SJSA1 (cell line): ENCODE data around the gene TNS3. TPM values are rescaled to one million over a fixed set of nuclear protein-coding genes. Genes with fewer than 3 reads are reported as not detected.

Experiments used
- DNase-seq, 2 experiments: peaks; one replicate each; pipeline ENCODE4 v3.0.0-alpha.2; 2015 to 2020; ENCODE audit warnings: low spot score in 2 of 2, low read depth in 1 of 2
- H3K27ac ChIP-seq: fragments of 250-450 bp; sonication (Bioruptor Pico); 2 replicates; pipeline ENCODE4 v1.5.1; 2020; ENCODE audit warnings: mild to moderate bottlenecking, moderate library complexity
- H3K27me3 ChIP-seq: fragments of 250-450 bp; sonication (Bioruptor Pico); replicated peaks from 2 replicates; pipeline ENCODE4 v1.5.1; 2020; ENCODE audit warnings: mild to moderate bottlenecking, moderate library complexity
- H3K36me3 ChIP-seq: fragments of 250-450 bp; sonication (Bioruptor Pico); 2 replicates; pipeline ENCODE4 v1.5.1; 2020; ENCODE audit warnings: mild to moderate bottlenecking
- H3K4me1 ChIP-seq: fragments of 250-450 bp; sonication (Bioruptor Pico); replicated peaks from 2 replicates; pipeline ENCODE4 v1.6.1; 2021; ENCODE audit warnings: mild to moderate bottlenecking
- H3K4me3 ChIP-seq: fragments of 250-450 bp; sonication (Bioruptor Pico); 2 replicates; pipeline ENCODE4 v1.5.1; 2020; ENCODE audit warnings: mild to moderate bottlenecking
- H3K9me3 ChIP-seq: fragments of 250-450 bp; sonication (Bioruptor Pico); replicated peaks from 2 replicates; pipeline ENCODE4 v1.5.1; 2020; ENCODE audit warnings: mild to moderate bottlenecking
- total RNA-seq: library from RNA; depleted of rRNA; stranded (reverse); fragments of >200 nt; shearing (Covaris generic); gene quantifications from 2 replicates; pipeline ENCODE4 v1.2.3, GENCODE V29; 2014

The TNS3 gene
- total RNA-seq, 1 experiment from 2014 or later: 92.5 TPM

- Histone ChIP-seq H3K4me1 (no peaks in the 10 kb centered on the region), H3K9me3 (no peaks in the 10 kb centered on the region), H3K4me3 (no peak overlapping the region), H3K27me3 (no peaks in the 10 kb centered on the region), H3K27ac (no peak overlapping the region), H3K36me3 (no peaks in the 10 kb centered on the region)
- DNase-seq: no peak
Observed at GRCh38 chr7:47244692-47245091, 337.2 kb downstream of the TNS3 start.

GRCh38 chr7:47241112-47242065 lies 340.5 kb downstream of the TNS3 start:
- no peaks in the 10 kb centered on the region for H3K9me3 ChIP-seq
- no peak for DNase-seq
- no peaks in the 10 kb centered on the region for H3K36me3 ChIP-seq

GRCh38 chr7:47239931-47240421 lies 341.9 kb downstream of the TNS3 start:
- no peak for DNase-seq
- Histone ChIP-seq H3K4me1 (no peaks in the 10 kb centered on the region), H3K27me3 (no peaks in the 10 kb centered on the region), H3K36me3 (no peaks in the 10 kb centered on the region), H3K4me3 (no peak overlapping the region), H3K9me3 (no peaks in the 10 kb centered on the region), H3K27ac (no peak overlapping the region)

More at GRCh38 chr7:47241112-47242065, 340.5 kb downstream of the TNS3 start:
- Histone ChIP-seq H3K27me3 (no peaks in the 10 kb centered on the region), H3K27ac (no peak overlapping the region), H3K4me1 (no peaks in the 10 kb centered on the region), H3K4me3 (no peak overlapping the region)

DNA sequence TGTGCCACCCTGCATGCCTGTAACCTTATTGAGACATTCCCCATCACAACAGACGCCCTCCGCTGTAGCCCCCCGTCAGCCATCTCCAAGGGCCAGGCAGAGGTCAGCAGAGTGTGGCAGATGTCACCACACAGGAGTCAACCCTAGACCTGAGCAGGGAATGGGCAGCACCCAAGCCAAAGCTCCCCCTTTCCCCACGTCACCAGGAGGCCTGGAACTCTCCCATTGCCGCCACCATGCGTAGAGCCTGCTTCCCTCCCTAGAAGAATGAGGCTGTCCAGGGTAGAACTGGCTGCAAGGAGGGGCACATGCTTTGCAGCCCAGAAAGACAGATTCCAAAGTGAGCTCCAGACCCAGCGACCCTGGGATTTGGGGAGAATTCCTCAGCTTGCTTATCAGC lies 342.9 kb downstream of the TNS3 start:
- Histone ChIP-seq H3K36me3 (no peaks in the 10 kb centered on the region), H3K27ac (no peak overlapping the region), H3K9me3 (no peaks in the 10 kb centered on the region), H3K4me3 (no peak overlapping the region), H3K27me3 (no peaks in the 10 kb centered on the region), H3K4me1 (no peaks in the 10 kb centered on the region)
- DNase-seq: no peak

DNA sequence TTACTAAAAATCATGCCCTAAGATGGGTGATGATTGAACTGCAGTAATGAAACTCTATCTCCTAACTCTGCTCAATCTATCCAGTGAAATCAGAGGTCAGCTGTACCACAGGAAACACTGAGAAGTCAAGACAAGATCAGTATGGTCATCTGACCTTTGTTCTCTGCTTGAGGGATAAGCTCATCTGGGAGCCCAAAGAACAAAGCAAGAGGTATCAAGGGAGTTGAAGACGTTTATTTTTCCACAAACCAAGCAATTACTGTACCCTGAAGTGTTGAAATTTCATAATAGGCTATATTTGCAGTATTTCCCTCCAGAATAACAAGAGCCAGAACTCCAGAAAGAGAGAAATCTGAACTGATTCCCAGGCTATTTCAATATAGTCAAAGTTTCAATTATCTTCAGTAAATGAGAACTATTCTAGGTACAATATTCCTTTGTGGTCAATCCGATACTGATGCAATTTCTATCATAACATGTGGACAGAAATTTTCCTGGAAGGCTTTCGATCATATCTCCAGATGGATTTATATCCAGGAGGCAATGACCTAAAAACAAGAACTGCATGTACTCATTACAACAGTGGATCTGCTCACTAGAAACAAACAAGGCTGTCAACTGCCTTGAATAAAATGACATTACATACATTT lies 345.3 kb downstream of the TNS3 start:
- no peaks in the 10 kb centered on the region for H3K27me3 ChIP-seq
- DNase-seq: no peak
- no peaks in the 10 kb centered on the region for H3K9me3 ChIP-seq
- H3K4me1 ChIP-seq: no peaks in the 10 kb centered on the region
- no peak overlapping the region for H3K27ac ChIP-seq
- no peaks in the 10 kb centered on the region for H3K36me3 ChIP-seq
- H3K4me3 ChIP-seq: no peak overlapping the region

DNA sequence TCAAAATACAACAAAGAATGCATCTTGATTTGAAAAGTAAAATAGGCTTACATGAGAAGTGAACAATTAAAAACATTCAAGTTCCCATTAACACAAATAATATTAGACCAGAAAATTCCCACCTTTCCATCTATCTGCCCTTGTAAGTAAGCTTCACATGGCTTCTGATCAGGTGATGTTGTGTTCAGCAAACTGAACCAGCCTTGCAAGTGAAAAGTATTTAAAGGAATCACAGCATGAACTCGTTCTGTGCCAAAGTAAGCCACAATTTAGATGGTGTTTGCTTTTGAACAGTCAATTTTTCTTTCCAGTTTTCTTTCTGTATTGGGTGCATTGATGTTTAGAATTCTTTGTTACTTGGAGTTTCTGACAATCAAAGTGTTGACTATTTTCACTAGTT lies 347.9 kb downstream of the TNS3 start:
- H3K36me3 ChIP-seq: no peaks in the 10 kb centered on the region
- H3K27me3 ChIP-seq: no peaks in the 10 kb centered on the region
- DNase-seq: no peak
- no peak overlapping the region for H3K27ac ChIP-seq
- no peaks in the 10 kb centered on the region for H3K9me3 ChIP-seq
- no peaks in the 10 kb centered on the region for H3K4me1 ChIP-seq
- no peak overlapping the region for H3K4me3 ChIP-seq

DNA sequence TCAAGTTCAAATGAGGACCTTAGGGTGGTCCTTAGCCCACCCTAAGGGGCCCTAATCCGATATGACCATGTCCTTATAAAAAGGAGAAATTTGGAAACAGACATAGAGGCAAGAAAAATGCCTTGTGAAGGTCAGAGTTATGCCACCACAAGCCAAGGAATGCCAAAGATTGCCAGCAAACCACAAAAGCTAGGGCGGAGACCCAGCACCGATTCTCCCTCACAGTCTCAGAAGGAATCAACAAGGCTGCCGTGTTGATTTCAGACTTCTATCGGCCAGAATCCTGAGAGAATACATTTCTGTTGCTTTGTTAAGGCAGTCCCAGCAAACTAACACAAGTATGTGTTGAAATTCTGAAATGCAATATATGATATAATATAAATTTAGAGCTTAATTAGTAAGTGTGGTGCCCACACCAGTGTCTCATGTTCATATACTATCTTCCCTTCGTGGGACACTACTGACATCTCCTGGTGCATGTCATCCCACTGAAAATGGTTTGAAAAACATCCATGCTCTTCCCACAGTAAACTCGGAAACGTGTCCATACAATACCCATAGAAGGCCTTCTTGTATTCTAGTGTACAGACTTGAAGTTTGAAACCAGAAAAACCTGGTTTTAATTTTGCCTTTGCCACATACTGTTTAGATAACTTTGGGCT lies 349.0 kb downstream of the TNS3 start:
- DNase-seq: peak in 1 of 2 experiments; percentile 21
- no peak overlapping the region for H3K27ac ChIP-seq
- no peaks in the 10 kb centered on the region for H3K9me3 ChIP-seq
- H3K4me3 ChIP-seq: no peak overlapping the region
- H3K27me3 ChIP-seq: no peaks in the 10 kb centered on the region
- no peaks in the 10 kb centered on the region for H3K36me3 ChIP-seq
- peaks cover 1% of the 10 kb centered on the region for H3K4me1 ChIP-seq

DNA sequence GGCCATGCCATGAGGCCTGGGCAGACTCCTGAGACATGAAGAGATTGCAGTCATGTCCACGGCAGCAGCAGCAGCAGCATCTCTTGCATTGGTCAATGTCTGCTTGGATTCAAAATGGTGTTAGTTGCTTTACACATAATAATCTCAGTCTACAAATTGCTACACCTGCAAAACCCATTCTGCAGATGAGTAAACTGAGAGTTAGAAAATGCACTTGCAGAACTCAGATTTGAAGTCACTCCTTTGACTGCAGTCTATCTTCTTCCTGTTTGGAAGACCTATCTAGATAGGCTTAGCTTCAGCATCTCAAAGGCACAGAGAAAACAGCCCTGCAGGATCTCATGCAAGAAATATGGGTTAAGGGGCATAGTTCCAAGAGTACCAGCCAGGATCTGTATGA lies 350.3 kb downstream of the TNS3 start:
- Histone ChIP-seq H3K36me3 (no peaks in the 10 kb centered on the region), H3K27ac (no peak overlapping the region), H3K4me3 (no peak overlapping the region), H3K9me3 (no peaks in the 10 kb centered on the region), H3K27me3 (no peaks in the 10 kb centered on the region), H3K4me1 (peaks cover 10% of the 10 kb centered on the region)
- no peak for DNase-seq

- Histone ChIP-seq H3K9me3 (no peaks in the 10 kb centered on the region), H3K4me1 (peaks cover 10% of the 10 kb centered on the region), H3K27ac (no peak overlapping the region), H3K36me3 (no peaks in the 10 kb centered on the region), H3K4me3 (no peak overlapping the region), H3K27me3 (no peaks in the 10 kb centered on the region)
- no peak for DNase-seq
Observed at GRCh38 chr7:47231032-47231431, 350.9 kb downstream of the TNS3 start.

DNA sequence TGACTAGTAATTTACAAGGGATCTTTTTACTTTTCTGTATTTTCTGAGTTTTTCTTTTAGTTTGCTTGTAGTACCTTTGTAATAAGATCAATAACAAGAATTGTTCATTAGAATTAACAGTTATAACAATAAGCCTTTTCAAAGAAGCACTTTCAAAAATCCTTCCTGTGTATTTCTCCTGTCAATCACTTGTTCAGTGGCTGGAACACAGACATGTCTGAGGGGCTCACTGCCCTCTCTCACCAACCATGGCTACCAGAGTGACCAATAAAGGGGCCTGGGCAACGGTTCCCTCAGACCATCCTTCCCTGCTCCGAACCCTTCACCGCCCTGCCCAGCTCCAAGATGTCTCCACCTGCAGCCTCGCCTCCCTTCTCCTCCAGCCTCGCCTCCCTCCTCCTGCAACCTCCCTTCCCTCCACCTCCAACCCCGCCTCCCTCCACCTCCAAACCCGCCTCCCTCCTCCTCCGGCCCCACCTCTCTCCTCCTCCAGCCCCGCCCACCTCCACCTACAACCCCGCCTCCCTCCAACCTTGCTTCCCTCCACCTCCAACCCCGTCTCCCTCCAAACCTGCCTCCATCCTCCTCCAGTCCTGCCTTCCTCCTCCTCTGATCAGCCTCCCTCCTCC lies 353.4 kb downstream of the TNS3 start:
- no peaks in the 10 kb centered on the region for H3K9me3 ChIP-seq
- H3K27me3 ChIP-seq: no peaks in the 10 kb centered on the region
- H3K36me3 ChIP-seq: no peaks in the 10 kb centered on the region
- H3K4me1 ChIP-seq: peaks cover 10% of the 10 kb centered on the region
- no peak for DNase-seq
- no peak overlapping the region for H3K27ac ChIP-seq
- no peak overlapping the region for H3K4me3 ChIP-seq

- DNase-seq: peak; percentile 65 to 84
- Histone ChIP-seq H3K4me3 (no peak overlapping the region), H3K36me3 (no peaks in the 10 kb centered on the region), H3K27ac (no peak overlapping the region), H3K4me1 (peaks cover 10% of the 10 kb centered on the region), H3K27me3 (no peaks in the 10 kb centered on the region), H3K9me3 (no peaks in the 10 kb centered on the region)
Observed at GRCh38 chr7:47227762-47228177, 354.1 kb downstream of the TNS3 start.

DNA sequence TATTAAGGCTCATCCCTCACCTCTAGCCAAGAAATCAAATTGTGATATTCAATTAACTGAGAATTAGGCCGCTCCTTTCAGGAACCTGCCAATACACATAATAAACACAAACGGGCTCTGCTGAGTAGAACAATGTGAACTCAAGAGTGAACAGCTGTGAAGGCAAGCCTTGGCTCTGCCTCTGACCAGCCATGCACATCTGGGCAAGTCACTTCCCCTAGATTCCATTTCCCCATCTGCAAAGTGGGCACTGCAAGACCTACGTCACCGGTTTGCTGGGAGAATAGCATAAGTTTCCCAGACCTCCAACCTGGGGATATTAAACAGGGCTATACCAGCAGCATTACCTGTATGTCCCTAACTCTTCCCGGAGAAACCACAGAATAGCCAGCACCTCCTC lies 355.2 kb downstream of the TNS3 start:
- no peak overlapping the region for H3K4me3 ChIP-seq

GRCh38 chr7:47225387-47226131 lies 356.4 kb downstream of the TNS3 start:
- Histone ChIP-seq H3K4me1 (peaks cover 10% of the 10 kb centered on the region), H3K4me3 (no peak overlapping the region), H3K27ac (no peak overlapping the region), H3K27me3 (no peaks in the 10 kb centered on the region), H3K9me3 (no peaks in the 10 kb centered on the region), H3K36me3 (no peaks in the 10 kb centered on the region)
- no peak for DNase-seq

More for the DNA sequence above, 355.2 kb downstream of the TNS3 start:
- peaks cover 10% of the 10 kb centered on the region for H3K4me1 ChIP-seq
- no peak for DNase-seq
- H3K27me3 ChIP-seq: no peaks in the 10 kb centered on the region
- no peak overlapping the region for H3K27ac ChIP-seq
- H3K9me3 ChIP-seq: no peaks in the 10 kb centered on the region
- no peaks in the 10 kb centered on the region for H3K36me3 ChIP-seq
